K562 (cell line): ENCODE results near the gene TTC24. TPM values are rescaled to one million over a fixed set of nuclear protein-coding genes. Genes with fewer than 3 reads are reported as not detected.

Experiments used
- ATAC-seq: fragments of 200-7000 bp; cut with Tn5 transposase; 3 replicates; pipeline ENCODE4 v1.9.1; 2020; ENCODE audit warnings: moderate library complexity
- BruUV-seq: library from RNA; stranded (reverse); fragments of 400-500 nt; replicated peaks from 2 replicates; lab custom pipeline; 2021; lab: Mats Ljungman, UMichigan
- CTCF ChIA-PET: fragments of 300-600 bp; formaldehyde crosslinking; extraction: SDS; loops from one replicate; lab custom pipeline; 2021; ENCODE audit warnings: low intra/inter-chr PET ratio; lab: Yijun Ruan, JAX
- POLR2A ChIA-PET: fragments of 300-600, 350-650 bp; sonication (Branson Sonifier 250); formaldehyde crosslinking; extraction: SDS; loops from one replicate; lab custom pipeline; 2021; ENCODE audit warnings: antibody characterized with exemption, inconsistent platforms; lab: Yijun Ruan, JAX
- DNase-seq, 4 experiments: peaks; one replicate each; pipeline versions ENCODE4 v3.0.0 to v3.0.0-alpha.2; 2011 to 2018; ENCODE audit warnings: low spot score in 3 of 4, mixed read lengths in 3 of 4; ENCODE audit errors: extremely low read depth in 1 of 4
- FAIRE-seq: peaks from 2 replicates; lab custom pipeline; 2011; peaks lifted over from hg19 to GRCh38; lab: Jason Lieb, UNC
- H2AFZ ChIP-seq: 2 replicates; pipeline ENCODE4 v1.6.0; 2011; ENCODE audit warnings: low read depth, low read length, control low read depth, inconsistent platforms
- H3K27ac ChIP-seq: fragments of 200-600 bp; 3 replicates; pipeline ENCODE4 v1.8.0; 2011; ENCODE audit warnings: low read depth, mild to moderate bottlenecking, control low read depth, inconsistent platforms, low read length, moderate library complexity, mixed read lengths; ENCODE audit errors: extremely low read depth
- H3K27me3 ChIP-seq, 2 experiments: fragments of 300-600 bp in 1 of 2; 2 replicates in 1 of 2; 3 replicates in 1 of 2; pipeline versions ENCODE4 v1.6.0 to v1.8.0; 2011; ENCODE audit warnings: inconsistent platforms in 2 of 2, low read length in 2 of 2, mild to moderate bottlenecking in 1 of 2, mixed read lengths in 1 of 2, moderate library complexity in 1 of 2; ENCODE audit not compliant: control insufficient read depth in 2 of 2, insufficient read depth in 2 of 2
- H3K36me3 ChIP-seq: fragments of 300-600 bp; 3 replicates; pipeline ENCODE4 v1.8.0; 2011; ENCODE audit warnings: mild to moderate bottlenecking, low read length, inconsistent platforms; ENCODE audit not compliant: control insufficient read depth, insufficient read depth
- H3K4me1 ChIP-seq, 2 experiments: fragments of 200-600 bp in 1 of 2; replicated peaks in 1 of 2; 2 replicates in 1 of 2; 3 replicates in 1 of 2; pipeline versions ENCODE4 v1.5.1 to v1.8.0; 2011; ENCODE audit warnings: inconsistent platforms in 2 of 2, low read length in 2 of 2, mild to moderate bottlenecking in 1 of 2, mixed read lengths in 1 of 2, moderate library complexity in 1 of 2; ENCODE audit not compliant: control insufficient read depth in 2 of 2, insufficient read depth in 2 of 2
- H3K4me2 ChIP-seq: 2 replicates; pipeline ENCODE4 v1.6.1; 2011; ENCODE audit warnings: low read length, control low read depth, inconsistent platforms, mixed read lengths; ENCODE audit not compliant: insufficient read depth
- H3K4me3 ChIP-seq: fragments of 200-600 bp; sonication (generic), shearing (Covaris generic); 2 replicates; pipeline ENCODE4 v1.5.1; 2016; ENCODE audit warnings: control low read depth, inconsistent platforms
- H3K79me2 ChIP-seq: fragments of 200-600 bp; 3 replicates; pipeline ENCODE4 v1.8.0; 2011; ENCODE audit warnings: low read length, inconsistent platforms; ENCODE audit not compliant: control insufficient read depth, insufficient read depth
- H3K9ac ChIP-seq, 2 experiments: 2 replicates each; pipeline versions ENCODE4 v1.6.0 to v1.6.1; 2011; ENCODE audit warnings: low read depth in 2 of 2, low read length in 2 of 2, control low read depth in 1 of 2, inconsistent platforms in 1 of 2, mild to moderate bottlenecking in 1 of 2, mixed read lengths in 1 of 2; ENCODE audit not compliant: insufficient read depth in 1 of 2
- H3K9me1 ChIP-seq: one replicate; pipeline ENCODE4 v1.6.0; 2011; ENCODE audit warnings: inconsistent platforms, mild to moderate bottlenecking, low read length, moderate library complexity; ENCODE audit not compliant: control insufficient read depth, insufficient read depth
- H3K9me3 ChIP-seq: replicated peaks from 2 replicates; pipeline ENCODE4 v1.5.1; 2011; ENCODE audit warnings: low read depth, low read length, inconsistent platforms; ENCODE audit not compliant: control insufficient read depth, insufficient read depth
- H4K20me1 ChIP-seq: replicated peaks from 2 replicates; pipeline ENCODE4 v1.6.1; 2011; ENCODE audit warnings: low read length, inconsistent platforms, mixed read lengths; ENCODE audit not compliant: control insufficient read depth, insufficient read depth
- ARID4B ChIP-seq: sonication (generic); formaldehyde crosslinking; IDR thresholded peaks from 2 replicates; pipeline ENCODE4 v1.8.0; 2022; ENCODE audit warnings: mild to moderate bottlenecking, missing genetic modification reagents
- CCNT2 ChIP-seq: IDR thresholded peaks from 2 replicates; pipeline ENCODE4 v1.6.1; 2011; ENCODE audit warnings: borderline replicate concordance, low read depth, mild to moderate bottlenecking, moderate library complexity, mixed read lengths, low read length; ENCODE audit not compliant: insufficient read length; ENCODE audit errors: extremely low read depth
- DPF2 ChIP-seq: fragments of 450-650 bp; IDR thresholded peaks from 2 replicates; pipeline ENCODE4 v1.6.1; 2016
- FIP1L1 ChIP-seq: fragments of 200-400 bp; formaldehyde crosslinking; IDR thresholded peaks from 2 replicates; pipeline ENCODE4 v1.6.1; 2018; ENCODE audit warnings: mild to moderate bottlenecking, low read depth, low read length; ENCODE audit not compliant: poor library complexity, severe bottlenecking
- MBD2 ChIP-seq: sonication (generic); IDR thresholded peaks from 2 replicates; pipeline ENCODE4 v1.6.1; 2016; ENCODE audit warnings: low read depth, borderline replicate concordance
- PCBP1 ChIP-seq: fragments of 200-400 bp; formaldehyde crosslinking; IDR thresholded peaks from 2 replicates; pipeline ENCODE4 v1.6.1; 2018; ENCODE audit warnings: mild to moderate bottlenecking, low read depth, low read length; ENCODE audit not compliant: poor library complexity, severe bottlenecking
- SP2 ChIP-seq: IDR thresholded peaks from 2 replicates; pipeline ENCODE4 v1.6.1; 2011; ENCODE audit warnings: mild to moderate bottlenecking, low read depth, low read length, moderate library complexity; ENCODE audit not compliant: poor library complexity, severe bottlenecking; ENCODE audit errors: extremely low read depth
- ZNF512 ChIP-seq: IDR thresholded peaks from 2 replicates; pipeline ENCODE4 v1.6.1; 2016; ENCODE audit warnings: missing genetic modification characterization, missing compliant biosample characterization
- ZNF696 ChIP-seq: fragments of 250-450 bp; sonication (Bioruptor Pico); conservative IDR thresholded peaks from 2 replicates; pipeline ENCODE4 v1.4.0; 2020; ENCODE audit warnings: mild to moderate bottlenecking, moderate library complexity
- ZNF830 ChIP-seq: fragments of 250-450 bp; sonication (Bioruptor Pico); IDR thresholded peaks from 2 replicates; pipeline ENCODE4 v1.5.0; 2021; ENCODE audit warnings: mild to moderate bottlenecking
- WGBS: fragments of 100-300 bp; shearing (Covaris generic); methylation state at CpG from one replicate; pipeline ENCODE4 v1.1.6; 2016; ENCODE audit warnings: low coverage, mixed read lengths; ENCODE audit not compliant: insufficient coverage; ENCODE audit errors: missing lambda C conversion rate; 5-methylcytosine and 5-hydroxymethylcytosine counted together
- in situ Hi-C: fragments of 300-500 bp; cut with MboI; formaldehyde crosslinking; loops from 4 replicates; pipeline ENCODE4 v1.15.0; 2018; ENCODE audit warnings: inconsistent platforms, mixed read lengths
- intact Hi-C: fragments of 100-400 bp; cut with micrococcal nuclease; formaldehyde crosslinking; loops from 2 replicates; pipeline ENCODE4 v1.14.2; 2022
- polyA plus RNA-seq, 8 experiments: library from polyadenylated mRNA; depleted of rRNA in 4 of 8; stranded (reverse) in 5 of 8; unstranded in 3 of 8; fragments of >200 nt; fragmentation: Nextera tagmentation in 2 of 8; fragmentation: Illumina TruSeq in 1 of 8; extraction: Ambion mirVana in 2 of 8; extraction: Trizol in 1 of 8; gene quantifications; 2 replicates each; pipeline versions ENCODE4 v1.2.1 to v1.2.3, GENCODE V29; 2011 to 2014; ENCODE audit warnings: inconsistent platforms in 1 of 8, missing spikeins in 1 of 8
- total RNA-seq, 7 experiments: library from RNA; depleted of rRNA in 6 of 7; stranded (reverse); fragments of >200 nt in 6 of 7; fragmentation: Illumina TruSeq in 2 of 7; extraction: Trizol in 2 of 7; gene quantifications; 2 replicates each; pipeline versions ENCODE4 v1.2.1 to v1.2.3, GENCODE V29; 2011 to 2021; ENCODE audit warnings: low replicate concordance in 1 of 7
- TF ChIP-seq, protein P1 (sequence below), 2 experiments: fragments of 150-350 bp in 1 of 2; IDR thresholded peaks; 2 replicates each; pipeline ENCODE4 v1.6.1; 2012 to 2016; ENCODE audit warnings: low read depth in 2 of 2, low read length in 2 of 2, mild to moderate bottlenecking in 1 of 2, moderate library complexity in 1 of 2

Gene TTC24
- total and polyA plus RNA-seq, 9 of the 15 experiments (the other 6 are each of a cell fraction or from before 2014, with no cell fraction given), result not detected

GRCh38 chr1:156550346-156550745, 29.2 kb upstream of the TTC24 start:
- ChIA-PET POLR2A (interaction anchor here (0.6 to 1.5 kb wide), 4 partner anchors 9 to 18 kb away, joined by 3 to 4 read pairs (median 3); no protein-coding TSS in a partner anchor), CTCF (no interaction called here)
- Histone ChIP-seq H3K9me1 (no peaks in the 10 kb centered on the region), H3K36me3 (peaks cover 44% of the 10 kb centered on the region; the same call in 2 of the 3 replicates), H3K4me1 (no peaks in the 10 kb centered on the region), H2AFZ (no peak overlapping the region), H3K9me3 (no peaks in the 10 kb centered on the region), H3K9ac (no peak overlapping the region), H3K79me2 (no peaks in the 10 kb centered on the region), H3K4me3 (no peak overlapping the region), H3K4me2 (no peak overlapping the region), H4K20me1 (no peaks in the 10 kb centered on the region), H3K27me3 (no peaks in the 10 kb centered on the region), H3K27ac (no peak overlapping the region)
- BruUV-seq, result no TSS peak
- DNase-seq (no peak), FAIRE-seq (no peak), ATAC-seq (no peak)
- intact Hi-C loops, result no loop called here
- in situ Hi-C loops, result no loop called here
- 66% methylated on average over 5 of the region's 5 CpGs for WGBS
- TF ChIP-seq DPF2 (no peak), PCBP1 (no peak), ZNF512 (no peak), SP2 (no peak), CCNT2 (no peak), MBD2 (no peak), ARID4B (CRISPR knock-in tag) (no peak), ZNF696 (CRISPR knock-in tag) (no peak), ZNF830 (CRISPR knock-in tag) (no peak), FIP1L1 (no peak)
- TF ChIP-seq, protein P1, sequence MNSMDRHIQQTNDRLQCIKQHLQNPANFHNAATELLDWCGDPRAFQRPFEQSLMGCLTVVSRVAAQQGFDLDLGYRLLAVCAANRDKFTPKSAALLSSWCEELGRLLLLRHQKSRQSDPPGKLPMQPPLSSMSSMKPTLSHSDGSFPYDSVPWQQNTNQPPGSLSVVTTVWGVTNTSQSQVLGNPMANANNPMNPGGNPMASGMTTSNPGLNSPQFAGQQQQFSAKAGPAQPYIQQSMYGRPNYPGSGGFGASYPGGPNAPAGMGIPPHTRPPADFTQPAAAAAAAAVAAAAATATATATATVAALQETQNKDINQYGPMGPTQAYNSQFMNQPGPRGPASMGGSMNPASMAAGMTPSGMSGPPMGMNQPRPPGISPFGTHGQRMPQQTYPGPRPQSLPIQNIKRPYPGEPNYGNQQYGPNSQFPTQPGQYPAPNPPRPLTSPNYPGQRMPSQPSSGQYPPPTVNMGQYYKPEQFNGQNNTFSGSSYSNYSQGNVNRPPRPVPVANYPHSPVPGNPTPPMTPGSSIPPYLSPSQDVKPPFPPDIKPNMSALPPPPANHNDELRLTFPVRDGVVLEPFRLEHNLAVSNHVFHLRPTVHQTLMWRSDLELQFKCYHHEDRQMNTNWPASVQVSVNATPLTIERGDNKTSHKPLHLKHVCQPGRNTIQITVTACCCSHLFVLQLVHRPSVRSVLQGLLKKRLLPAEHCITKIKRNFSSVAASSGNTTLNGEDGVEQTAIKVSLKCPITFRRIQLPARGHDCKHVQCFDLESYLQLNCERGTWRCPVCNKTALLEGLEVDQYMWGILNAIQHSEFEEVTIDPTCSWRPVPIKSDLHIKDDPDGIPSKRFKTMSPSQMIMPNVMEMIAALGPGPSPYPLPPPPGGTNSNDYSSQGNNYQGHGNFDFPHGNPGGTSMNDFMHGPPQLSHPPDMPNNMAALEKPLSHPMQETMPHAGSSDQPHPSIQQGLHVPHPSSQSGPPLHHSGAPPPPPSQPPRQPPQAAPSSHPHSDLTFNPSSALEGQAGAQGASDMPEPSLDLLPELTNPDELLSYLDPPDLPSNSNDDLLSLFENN (IDR thresholded peaks at IDR 0.05; ENCODE audit: low read depth in 2 of 2, low read length in 2 of 2), result no peak
